ENCODE measurements around the gene CEP104. TPM values are rescaled to one million over a fixed set of nuclear protein-coding genes. Genes with fewer than 3 reads are reported as not detected.
A peak's percentile ranks its signal among the peaks of the same experiment; 100 is the strongest.

Gene CEP104
- total RNA-seq, result 10 to 100 TPM; 39.9 to 64.7 (median 58.5) TPM
- 27.9 TPM for total RNA-seq (2013)
- 38.3 to 82.6 (median 55.4) reads per million in 29 experiments for total RNA-seq

GRCh38 chr1:3856923-3857790 is at the start of gene CEP104, which contains the start of gene DFFB:
Gene CEP104, minus strand, starts transcription at chr1:3857211. Its CDS starts 4,804 bp downstream, at chr1:3852407.
Gene DFFB, plus strand, starts transcription at chr1:3857476. Its CDS starts 128 bp downstream, at chr1:3857604.
- H3K36me3 ChIP-seq (ENCODE audit: control insufficient read depth in 2 of 2, extremely low read depth in 1 of 2, insufficient read depth in 1 of 2, low read length in 1 of 2), result peaks cover 3% of the 10 kb centered on the region in 2 donors
- POLR2A ChIA-PET, result no interaction called here
- H3K4me3 ChIP-seq (ENCODE audit: control insufficient read depth in 1 of 2, extremely low read depth in 1 of 2, low read length in 1 of 2), result peak within 1 kb of the TSS; percentile 65 to 78
- CTCF ChIA-PET, result interaction anchor here in 1 of 2 donors (0.6 to 1.2 kb wide), 4 partner anchors 23 to 50 kb away, joined by 3 to 4 read pairs (median 4); no protein-coding TSS in a partner anchor
- Mint-ChIP-seq H3K4me1 (peaks cover 39 to 46% (median 42%) of the 10 kb centered on the region in 3 donors), H3K27ac (peak within 1 kb of the TSS; percentile 94 to 95), H3K9me3 (no peaks in the 10 kb centered on the region), H3K36me3 (peaks cover 3% of the 10 kb centered on the region), H3K4me3 (peak within 1 kb of the TSS; percentile 95 to 98 (median 95)), H3K27me3 (no peaks in the 10 kb centered on the region)
- H3K27ac ChIP-seq (ENCODE audit: low read length), result peak within 1 kb of the TSS; percentile 55
- under 1% methylated on average over 64 of the region's 73 CpGs for WGBS (ENCODE audit: insufficient coverage)
- peaks cover 0 to 2% of the 10 kb centered on the region in 2 experiments for H3K27me3 ChIP-seq (replicated peaks in 1 of 2; ENCODE audit: control insufficient read depth in 2 of 2, extremely low read depth in 1 of 2, insufficient read depth in 2 of 2, low read length in 1 of 2)
- H3K4me1 ChIP-seq (ENCODE audit: control insufficient read depth in 1 of 2, extremely low read depth in 1 of 2, insufficient read depth in 2 of 2, low read length in 2 of 2), result peaks cover 12 to 35% of the 10 kb centered on the region in 2 experiments
- ATAC-seq (replicated peaks in 1 of 4) (peak; percentile 97 to 99 (median 98)), DNase-seq (peak; percentile 91 to 99 (median 97))
- no peaks in the 10 kb centered on the region for H3K9me3 ChIP-seq

- no peaks in the 10 kb centered on the region for H3K36me3 ChIP-seq (ENCODE audit: control insufficient read depth in 2 of 2, extremely low read depth in 1 of 2, insufficient read depth in 1 of 2, low read length in 1 of 2)
- DNase-seq (no peak), ATAC-seq (replicated peaks in 1 of 4) (no peak)
- no peak overlapping the region for H3K4me3 ChIP-seq (ENCODE audit: control insufficient read depth in 1 of 2, extremely low read depth in 1 of 2, low read length in 1 of 2)
- WGBS (ENCODE audit: insufficient coverage), result 93% methylated on average over 11 of the region's 11 CpGs
- Mint-ChIP-seq H3K27me3 (peaks cover 0 to 3% of the 10 kb centered on the region in 2 donors), H3K9me3 (no peaks in the 10 kb centered on the region), H3K4me1 (peaks cover 24 to 40% (median 36%) of the 10 kb centered on the region in 3 donors), H3K4me3 (no peak overlapping the region), H3K27ac (no peak overlapping the region), H3K36me3 (no peaks in the 10 kb centered on the region)
- peaks cover 12 to 44% of the 10 kb centered on the region in 2 experiments for H3K4me1 ChIP-seq (ENCODE audit: control insufficient read depth in 1 of 2, extremely low read depth in 1 of 2, insufficient read depth in 2 of 2, low read length in 2 of 2)
- no peaks in the 10 kb centered on the region for H3K9me3 ChIP-seq
- POLR2A ChIA-PET, result no interaction called here
- CTCF ChIA-PET, result interaction anchor here in 1 of 2 donors (0.6 to 1.2 kb wide), 3 partner anchors 22 to 78 kb away, joined by 3 to 5 read pairs (median 4); partner anchors contain the start of genes CEP104 and DFFB
- no peak overlapping the region for H3K27ac ChIP-seq (ENCODE audit: low read length)
- peaks cover 0 to 34% of the 10 kb centered on the region in 2 experiments for H3K27me3 ChIP-seq (replicated peaks in 1 of 2; ENCODE audit: control insufficient read depth in 2 of 2, extremely low read depth in 1 of 2, insufficient read depth in 2 of 2, low read length in 1 of 2)
Measured at GRCh38 chr1:3906672-3907020, 49.6 kb upstream of the CEP104 start.

GRCh38 chr1:3905953-3906671 is 49.1 kb upstream of the CEP104 start:
- ChIA-PET CTCF (no interaction called here), POLR2A (no interaction called here)
- peak overlapping the region in 1 of 3 donors; percentile 23 for H3K4me3 Mint-ChIP-seq
- Histone ChIP-seq H3K4me1 (ENCODE audit: control insufficient read depth in 1 of 2, extremely low read depth in 1 of 2, insufficient read depth in 2 of 2, low read length in 2 of 2) (peaks cover 12 to 48% of the 10 kb centered on the region in 2 experiments), H3K27ac (ENCODE audit: low read length) (no peak overlapping the region), H3K36me3 (ENCODE audit: control insufficient read depth in 2 of 2, extremely low read depth in 1 of 2, insufficient read depth in 1 of 2, low read length in 1 of 2) (no peaks in the 10 kb centered on the region), H3K27me3 (replicated peaks in 1 of 2; ENCODE audit: control insufficient read depth in 2 of 2, extremely low read depth in 1 of 2, insufficient read depth in 2 of 2, low read length in 1 of 2) (peaks cover 0 to 29% of the 10 kb centered on the region in 2 experiments), H3K9me3 (no peaks in the 10 kb centered on the region), H3K4me3 (ENCODE audit: control insufficient read depth in 1 of 2, extremely low read depth in 1 of 2, low read length in 1 of 2) (no peak overlapping the region)
- ATAC-seq (replicated peaks in 1 of 4) (no peak), DNase-seq (no peak)
- H3K27me3 Mint-ChIP-seq, result peaks cover 0 to 3% of the 10 kb centered on the region in 2 donors
- H3K27ac Mint-ChIP-seq, result no peak overlapping the region
- WGBS (ENCODE audit: insufficient coverage), result 79% methylated on average over 15 of the region's 18 CpGs
- no peaks in the 10 kb centered on the region for H3K36me3 Mint-ChIP-seq
- peaks cover 28 to 40% (median 35%) of the 10 kb centered on the region in 3 donors for H3K4me1 Mint-ChIP-seq
- no peaks in the 10 kb centered on the region for H3K9me3 Mint-ChIP-seq

- peaks cover 0 to 22% of the 10 kb centered on the region in 2 experiments for H3K27me3 ChIP-seq (replicated peaks in 1 of 2; ENCODE audit: control insufficient read depth in 2 of 2, extremely low read depth in 1 of 2, insufficient read depth in 2 of 2, low read length in 1 of 2)
- no peak overlapping the region for H3K4me3 ChIP-seq (ENCODE audit: control insufficient read depth in 1 of 2, extremely low read depth in 1 of 2, low read length in 1 of 2)
- H3K4me1 Mint-ChIP-seq, result peaks cover 28 to 40% (median 33%) of the 10 kb centered on the region in 3 donors
- H3K27ac ChIP-seq (ENCODE audit: low read length), result no peak overlapping the region
- H3K36me3 Mint-ChIP-seq, result no peaks in the 10 kb centered on the region
- H3K9me3 ChIP-seq, result no peaks in the 10 kb centered on the region
- H3K36me3 ChIP-seq (ENCODE audit: control insufficient read depth in 2 of 2, extremely low read depth in 1 of 2, insufficient read depth in 1 of 2, low read length in 1 of 2), result no peaks in the 10 kb centered on the region
- ATAC-seq (replicated peaks in 1 of 4) (no peak), DNase-seq (no peak)
- H3K4me1 ChIP-seq (ENCODE audit: control insufficient read depth in 1 of 2, extremely low read depth in 1 of 2, insufficient read depth in 2 of 2, low read length in 2 of 2), result peaks cover 12 to 46% of the 10 kb centered on the region in 2 experiments
- H3K9me3 Mint-ChIP-seq, result no peaks in the 10 kb centered on the region
- H3K27ac Mint-ChIP-seq, result no peak overlapping the region
- peaks cover 0 to 1% of the 10 kb centered on the region in 2 donors for H3K27me3 Mint-ChIP-seq
- ChIA-PET CTCF (no interaction called here), POLR2A (no interaction called here)
- peak overlapping the region in 1 of 3 donors; percentile 23 for H3K4me3 Mint-ChIP-seq
- WGBS (ENCODE audit: insufficient coverage), result 95% methylated on average over 12 of the region's 19 CpGs
Measured at GRCh38 chr1:3905266-3905952, 48.4 kb upstream of the CEP104 start.

DNA sequence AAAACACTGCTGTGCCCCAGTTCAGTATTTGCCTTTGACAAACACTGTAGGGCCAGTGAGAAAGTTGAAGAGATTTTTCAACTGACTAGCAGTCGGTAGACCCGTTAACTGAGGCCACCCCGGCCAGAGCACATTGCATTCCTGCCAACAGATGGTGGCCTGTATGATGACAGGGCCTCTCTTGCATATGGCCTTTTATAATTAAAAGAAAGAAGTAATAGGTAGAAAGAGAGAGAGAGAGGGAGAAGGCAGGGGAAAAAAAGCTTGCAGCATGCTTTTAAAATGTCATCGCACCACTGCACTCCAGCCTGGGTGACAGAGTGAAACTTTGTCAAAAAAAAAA is 47.8 kb upstream of the CEP104 start:
- no peaks in the 10 kb centered on the region for H3K36me3 ChIP-seq (ENCODE audit: control insufficient read depth in 2 of 2, extremely low read depth in 1 of 2, insufficient read depth in 1 of 2, low read length in 1 of 2)
- H3K4me1 Mint-ChIP-seq, result peaks cover 28 to 40% (median 34%) of the 10 kb centered on the region in 3 donors
- H3K4me3 ChIP-seq (ENCODE audit: control insufficient read depth in 1 of 2, extremely low read depth in 1 of 2, low read length in 1 of 2), result no peak overlapping the region
- CTCF ChIA-PET, result no interaction called here
- ATAC-seq (replicated peaks in 1 of 4) (no peak), DNase-seq (no peak)
- H3K4me1 ChIP-seq (ENCODE audit: control insufficient read depth in 1 of 2, extremely low read depth in 1 of 2, insufficient read depth in 2 of 2, low read length in 2 of 2), result peaks cover 12 to 47% of the 10 kb centered on the region in 2 experiments
- peak overlapping the region; percentile 27 to 73 for H3K27ac Mint-ChIP-seq
- H3K36me3 Mint-ChIP-seq, result no peaks in the 10 kb centered on the region
- H3K9me3 ChIP-seq, result no peaks in the 10 kb centered on the region
- no peaks in the 10 kb centered on the region for H3K9me3 Mint-ChIP-seq
- peaks cover 0 to 16% of the 10 kb centered on the region in 2 experiments for H3K27me3 ChIP-seq (replicated peaks in 1 of 2; ENCODE audit: control insufficient read depth in 2 of 2, extremely low read depth in 1 of 2, insufficient read depth in 2 of 2, low read length in 1 of 2)
- no peak overlapping the region for H3K27ac ChIP-seq (ENCODE audit: low read length)
- H3K27me3 Mint-ChIP-seq, result peaks cover 0 to under 1% of the 10 kb centered on the region in 2 donors
- WGBS (ENCODE audit: insufficient coverage), result no CpG with 5 or more reads among the region's 4 CpGs
- POLR2A ChIA-PET, result no interaction called here
- no peak overlapping the region for H3K4me3 Mint-ChIP-seq

All from T-cell (primary cell).